Neural crest cell (in vitro differentiated cells): ENCODE data around the gene SH3TC1. TPM values are rescaled to one million over a fixed set of nuclear protein-coding genes. Genes with fewer than 3 reads are reported as not detected.

Experiments used
- DNase-seq: peaks from one replicate; pipeline ENCODE4 v3.0.0; 2021; ENCODE audit warnings: low read depth, mixed read lengths, low spot score
- H3K27ac Mint-ChIP-seq: one replicate; pipeline ENCODE4 v1.8.0; 2021; ENCODE audit warnings: mild to moderate bottlenecking, mixed read lengths; ENCODE audit not compliant: unreplicated experiment
- H3K27me3 Mint-ChIP-seq: 2 replicates; pipeline ENCODE4 v1.8.0; 2021; ENCODE audit warnings: low read depth, mild to moderate bottlenecking, mixed read lengths
- H3K36me3 Mint-ChIP-seq: 2 replicates; pipeline ENCODE4 v1.8.0; 2021; ENCODE audit warnings: low read depth, mild to moderate bottlenecking, mixed read lengths
- H3K4me1 Mint-ChIP-seq: 2 replicates; pipeline ENCODE4 v1.8.0; 2021; ENCODE audit warnings: mixed read lengths
- H3K4me3 Mint-ChIP-seq: one replicate; pipeline ENCODE4 v1.8.0; 2021; ENCODE audit warnings: mild to moderate bottlenecking, mixed read lengths
- H3K9me3 Mint-ChIP-seq: 2 replicates; pipeline ENCODE4 v1.8.0; 2021; ENCODE audit warnings: mixed read lengths
- total RNA-seq: library from RNA; stranded (reverse); gene quantifications from 2 replicates; pipeline ENCODE4 v1.2.1, GENCODE V29; 2021
- TF ChIP-seq, protein P1 (sequence below): fragments of 200-600 bp; sonication (generic); conservative IDR thresholded peaks from 2 replicates; pipeline ENCODE4 v1.5.0; 2021; ENCODE audit warnings: antibody characterized with exemption, mild to moderate bottlenecking

Gene SH3TC1
- total RNA-seq, 1 donor from 2014 or later: 2.7 TPM

DNA sequence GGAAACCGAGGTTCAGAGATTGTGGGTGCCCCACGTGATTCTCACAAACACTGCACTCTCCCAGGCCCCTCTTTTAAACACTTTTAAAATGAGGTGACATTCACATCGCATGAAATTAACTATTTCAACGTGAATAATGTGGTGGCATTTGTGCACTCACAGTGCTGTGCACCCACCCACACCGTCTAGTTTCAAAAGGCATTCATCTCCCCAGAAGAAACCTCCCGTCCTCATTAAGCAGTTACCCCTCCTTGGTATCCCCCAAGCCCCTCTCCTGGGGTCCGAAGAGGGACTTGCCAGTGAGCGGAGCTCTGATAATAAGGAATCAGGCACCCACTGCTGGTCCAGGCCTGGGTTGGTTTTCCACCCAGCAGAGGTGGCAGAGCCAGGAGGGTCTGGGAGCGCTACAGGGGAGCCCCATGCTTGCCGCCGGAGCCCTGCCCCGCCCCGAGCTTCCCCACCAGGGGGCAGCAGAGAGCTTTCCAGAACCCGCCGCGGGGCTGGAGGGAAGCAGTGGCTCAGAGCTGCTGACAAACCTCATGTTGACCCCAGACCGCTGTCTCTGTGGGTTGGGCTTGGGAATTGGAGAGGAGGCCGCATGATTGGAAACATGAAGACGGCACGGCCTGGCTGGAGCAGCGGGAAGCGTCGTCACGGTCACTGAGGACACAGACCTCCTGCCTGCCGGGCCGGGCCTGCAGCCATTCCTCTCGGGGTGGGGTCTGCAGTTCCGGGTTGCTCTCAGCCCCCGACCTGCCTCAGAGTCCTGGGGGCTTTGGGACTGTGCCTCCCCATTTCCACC is 43.0 kb downstream of the SH3TC1 start:
- Mint-ChIP-seq H3K9me3 (no peaks in the 10 kb centered on the region), H3K27ac (no peak overlapping the region), H3K4me3 (no peak overlapping the region), H3K27me3 (no peaks in the 10 kb centered on the region), H3K36me3 (no peaks in the 10 kb centered on the region), H3K4me1 (peaks cover 6% of the 10 kb centered on the region)
- peak; percentile 99 for DNase-seq
- TF ChIP-seq, protein P1, sequence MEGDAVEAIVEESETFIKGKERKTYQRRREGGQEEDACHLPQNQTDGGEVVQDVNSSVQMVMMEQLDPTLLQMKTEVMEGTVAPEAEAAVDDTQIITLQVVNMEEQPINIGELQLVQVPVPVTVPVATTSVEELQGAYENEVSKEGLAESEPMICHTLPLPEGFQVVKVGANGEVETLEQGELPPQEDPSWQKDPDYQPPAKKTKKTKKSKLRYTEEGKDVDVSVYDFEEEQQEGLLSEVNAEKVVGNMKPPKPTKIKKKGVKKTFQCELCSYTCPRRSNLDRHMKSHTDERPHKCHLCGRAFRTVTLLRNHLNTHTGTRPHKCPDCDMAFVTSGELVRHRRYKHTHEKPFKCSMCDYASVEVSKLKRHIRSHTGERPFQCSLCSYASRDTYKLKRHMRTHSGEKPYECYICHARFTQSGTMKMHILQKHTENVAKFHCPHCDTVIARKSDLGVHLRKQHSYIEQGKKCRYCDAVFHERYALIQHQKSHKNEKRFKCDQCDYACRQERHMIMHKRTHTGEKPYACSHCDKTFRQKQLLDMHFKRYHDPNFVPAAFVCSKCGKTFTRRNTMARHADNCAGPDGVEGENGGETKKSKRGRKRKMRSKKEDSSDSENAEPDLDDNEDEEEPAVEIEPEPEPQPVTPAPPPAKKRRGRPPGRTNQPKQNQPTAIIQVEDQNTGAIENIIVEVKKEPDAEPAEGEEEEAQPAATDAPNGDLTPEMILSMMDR: peak; percentile 98

DNA sequence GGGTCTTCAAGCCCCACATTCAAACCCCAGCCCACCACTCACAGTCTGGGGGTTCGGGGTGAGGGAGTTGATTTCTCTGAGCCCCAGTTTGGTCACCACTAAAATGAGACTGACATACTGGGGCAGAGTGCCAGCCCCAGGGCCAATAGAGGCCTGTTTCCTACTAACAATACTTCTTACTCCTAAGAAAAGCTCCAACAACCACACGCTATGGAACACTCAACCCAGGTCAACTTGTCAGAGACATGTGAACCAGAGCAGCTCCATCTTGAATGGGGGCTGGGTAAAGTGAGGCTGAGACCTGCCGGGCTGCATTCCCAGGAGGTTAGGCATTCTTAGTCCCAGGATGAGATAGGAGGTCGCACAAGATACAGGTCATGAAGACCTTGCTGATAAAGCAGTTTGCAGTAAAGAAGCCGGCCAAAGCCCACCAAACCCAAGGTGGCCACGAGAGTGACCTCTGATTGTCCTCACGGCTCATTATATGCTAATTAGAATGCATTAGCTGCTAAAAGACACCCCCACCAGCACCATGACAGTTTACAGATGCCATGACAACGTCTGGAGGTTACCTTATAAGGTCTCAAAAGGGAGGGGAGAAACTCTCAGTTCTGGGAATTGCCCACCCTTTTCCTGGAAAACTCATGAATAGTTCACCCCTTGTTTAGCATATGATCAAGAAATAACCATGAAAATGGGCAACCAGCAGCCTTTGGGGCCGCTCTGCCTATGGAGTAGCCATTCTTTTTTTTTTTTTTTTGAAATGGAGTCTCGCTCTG is 43.9 kb downstream of the SH3TC1 start:
- Mint-ChIP-seq H3K4me1 (peaks cover 6% of the 10 kb centered on the region), H3K36me3 (no peaks in the 10 kb centered on the region), H3K27me3 (no peaks in the 10 kb centered on the region), H3K9me3 (no peaks in the 10 kb centered on the region), H3K4me3 (no peak overlapping the region), H3K27ac (no peak overlapping the region)
- TF ChIP-seq, protein P1: no peak
- no peak for DNase-seq

DNA sequence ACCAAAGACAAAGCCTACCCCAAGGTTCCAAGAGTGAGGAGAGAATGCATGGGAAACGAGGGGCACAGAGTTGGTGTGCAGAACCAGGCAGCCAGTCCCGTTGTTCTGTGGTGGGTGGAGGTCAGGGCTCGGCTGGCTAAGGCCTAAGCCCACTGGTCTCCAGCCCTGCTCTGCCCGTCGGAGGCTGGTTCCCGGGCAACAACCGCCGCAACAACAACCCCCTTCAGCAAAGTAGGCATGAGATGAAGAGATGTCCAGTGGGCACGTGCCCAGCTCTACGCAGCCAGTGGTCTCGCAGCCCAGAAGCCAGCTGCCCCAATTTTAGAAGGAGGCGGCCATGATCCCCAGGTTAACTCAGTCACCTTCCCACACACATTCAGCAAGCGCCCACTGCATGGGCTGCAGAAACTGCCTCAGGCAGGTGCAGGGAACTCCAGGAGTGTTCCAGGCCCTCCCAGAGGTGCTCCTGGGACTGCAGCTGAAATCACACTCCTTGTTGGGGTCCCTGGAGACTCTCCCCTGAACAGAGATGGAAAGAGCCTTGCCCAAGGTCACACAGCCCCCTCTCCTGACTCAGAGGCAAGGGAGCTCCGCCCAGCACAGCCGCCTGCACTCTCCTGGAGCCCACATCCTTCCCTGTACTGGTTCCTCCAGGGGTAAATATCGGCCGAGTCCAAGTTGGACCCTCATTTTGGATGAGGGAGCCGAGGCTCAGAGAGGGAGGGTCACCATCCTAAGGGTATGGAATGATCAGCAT is 45.1 kb downstream of the SH3TC1 start:
- DNase-seq: no peak
- H3K4me1 Mint-ChIP-seq: peaks cover 2% of the 10 kb centered on the region
- no peak overlapping the region for H3K4me3 Mint-ChIP-seq
- no peaks in the 10 kb centered on the region for H3K9me3 Mint-ChIP-seq
- H3K27ac Mint-ChIP-seq: no peak overlapping the region
- TF ChIP-seq, protein P1: no peak
- H3K36me3 Mint-ChIP-seq: no peaks in the 10 kb centered on the region
- no peaks in the 10 kb centered on the region for H3K27me3 Mint-ChIP-seq

DNA sequence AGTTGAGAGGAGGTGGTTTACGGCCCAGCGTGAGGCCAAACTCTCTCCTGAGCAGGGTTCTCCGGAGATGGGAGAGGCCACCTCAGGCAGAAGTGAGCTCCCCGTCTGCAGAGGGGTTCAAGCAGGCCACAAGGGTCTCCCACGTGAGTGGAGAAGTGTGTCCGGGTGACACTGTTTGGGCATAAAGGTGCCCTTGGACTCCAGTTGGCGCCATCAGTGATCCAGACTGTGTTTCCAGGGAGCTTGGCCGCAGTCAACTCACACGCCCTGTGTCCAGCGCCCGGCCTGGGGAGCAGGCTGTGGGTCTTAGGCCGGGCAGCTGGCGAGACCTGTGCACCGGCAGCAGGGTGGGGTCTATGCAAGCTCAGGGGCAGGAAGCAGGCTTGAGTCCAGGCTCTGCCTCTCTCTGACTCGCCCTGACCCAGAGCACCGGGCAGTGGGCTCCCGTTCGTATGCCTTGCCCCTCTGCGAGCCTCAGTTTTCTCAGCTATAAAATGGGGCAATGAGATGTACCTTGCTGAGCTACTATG is 45.9 kb downstream of the SH3TC1 start:
- Mint-ChIP-seq H3K27ac (no peak overlapping the region), H3K27me3 (no peaks in the 10 kb centered on the region), H3K4me1 (no peaks in the 10 kb centered on the region), H3K9me3 (no peaks in the 10 kb centered on the region), H3K36me3 (no peaks in the 10 kb centered on the region), H3K4me3 (no peak overlapping the region)
- TF ChIP-seq, protein P1: no peak
- no peak for DNase-seq
